HepG2 (cell line): ENCODE measurements around the gene WDR18. TPM values are rescaled to one million over a fixed set of nuclear protein-coding genes. Genes with fewer than 3 reads are reported as not detected.

ENCODE experiments used
- ATAC-seq: fragments of 200-7000 bp; cut with Tn5 transposase; 3 replicates; pipeline ENCODE4 v1.9.1; 2020; ENCODE audit warnings: mild to moderate bottlenecking, moderate library complexity
- BruUV-seq: library from RNA; stranded (reverse); fragments of 400-500 nt; replicated peaks from 2 replicates; lab custom pipeline; 2021; lab: Mats Ljungman, UMichigan
- CTCF ChIA-PET: fragments of 300-600 bp; formaldehyde crosslinking; extraction: SDS; loops from one replicate; lab custom pipeline; 2021; ENCODE audit warnings: low total read pairs, inconsistent platforms, low intra/inter-chr PET ratio; lab: Yijun Ruan, JAX
- POLR2A ChIA-PET: fragments of 350-600 bp; sonication (Branson Sonifier 250); formaldehyde crosslinking; loops from one replicate; lab custom pipeline; 2020; ENCODE audit warnings: antibody characterized with exemption, inconsistent platforms; lab: Yijun Ruan, JAX
- DNase-seq: peaks from one replicate; pipeline ENCODE4 v3.0.0-alpha.2; 2015; ENCODE audit warnings: low spot score
- FAIRE-seq: peaks from 3 replicates; lab custom pipeline; 2011; peaks lifted over from hg19 to GRCh38; lab: Jason Lieb, UNC
- H2AFZ ChIP-seq: one replicate; pipeline ENCODE4 v1.6.1; 2011; ENCODE audit warnings: low read length, inconsistent platforms
- H3K27ac ChIP-seq: fragments of 300-600 bp; 3 replicates; pipeline ENCODE4 v1.8.0; 2011; ENCODE audit warnings: mixed run types, mild to moderate bottlenecking, mixed read lengths, low read length, inconsistent platforms; ENCODE audit not compliant: insufficient read depth; ENCODE audit errors: extremely low read length
- H3K27me3 ChIP-seq, 2 experiments: fragments of 200-600 bp in 1 of 2; 2 replicates in 1 of 2; 3 replicates in 1 of 2; pipeline versions ENCODE4 v1.6.0 to v1.8.0; 2011; ENCODE audit warnings: low read length in 2 of 2, mild to moderate bottlenecking in 2 of 2, moderate library complexity in 2 of 2, inconsistent platforms in 1 of 2; ENCODE audit not compliant: insufficient read depth in 2 of 2, control insufficient read depth in 1 of 2
- H3K36me3 ChIP-seq, 2 experiments: fragments of 200-600 bp in 1 of 2; replicated peaks in 1 of 2; 2 replicates in 1 of 2; 3 replicates in 1 of 2; pipeline versions ENCODE4 v1.5.1 to v1.8.0; 2011; ENCODE audit warnings: low read length in 2 of 2, inconsistent platforms in 1 of 2; ENCODE audit not compliant: insufficient read depth in 2 of 2, control insufficient read depth in 1 of 2
- H3K4me1 ChIP-seq: 2 replicates; pipeline ENCODE4 v1.5.1; 2012; ENCODE audit warnings: low read length, inconsistent platforms; ENCODE audit not compliant: insufficient read depth
- H3K4me2 ChIP-seq: 2 replicates; pipeline ENCODE4 v1.6.0; 2011; ENCODE audit warnings: low read depth, low read length, inconsistent platforms
- H3K4me3 ChIP-seq, 3 experiments: fragments of 200-600 bp in 1 of 3; sonication (generic), shearing (Covaris generic) in 1 of 3; replicated peaks in 1 of 3; 2 replicates each; pipeline ENCODE4 v1.5.1; 2011 to 2016; ENCODE audit warnings: low read length in 3 of 3, inconsistent platforms in 2 of 3, low read depth in 2 of 3, mild to moderate bottlenecking in 2 of 3, control low read depth in 1 of 3, mixed read lengths in 1 of 3; ENCODE audit not compliant: insufficient read depth in 1 of 3
- H3K79me2 ChIP-seq: one replicate; pipeline ENCODE4 v1.6.1; 2011; ENCODE audit warnings: low read length, inconsistent platforms; ENCODE audit not compliant: insufficient read depth
- H3K9ac ChIP-seq: 2 replicates; pipeline ENCODE4 v1.6.0; 2011; ENCODE audit warnings: mild to moderate bottlenecking, low read depth, low read length, inconsistent platforms; ENCODE audit not compliant: insufficient read depth
- H3K9me3 ChIP-seq: 2 replicates; pipeline ENCODE4 v1.5.1; 2012; ENCODE audit warnings: mild to moderate bottlenecking, low read length
- H4K20me1 ChIP-seq: 2 replicates; pipeline ENCODE4 v1.6.0; 2011; ENCODE audit warnings: inconsistent platforms, mild to moderate bottlenecking, low read length, moderate library complexity; ENCODE audit not compliant: insufficient read depth
- AGO1 ChIP-seq: fragments of 200-400 bp; formaldehyde crosslinking; IDR thresholded peaks from 2 replicates; pipeline ENCODE4 v1.6.1; 2017; ENCODE audit warnings: mild to moderate bottlenecking, low read depth, low read length, moderate library complexity; ENCODE audit not compliant: poor library complexity, severe bottlenecking
- AGO2 ChIP-seq: fragments of 200-400 bp; formaldehyde crosslinking; optimal IDR thresholded peaks from 2 replicates; pipeline ENCODE3; 2017; ENCODE audit warnings: mild to moderate bottlenecking, low read depth, low read length, moderate library complexity
- AKAP8 ChIP-seq: sonication (generic); formaldehyde crosslinking; IDR thresholded peaks from 2 replicates; pipeline ENCODE4 v1.5.1; 2020; ENCODE audit warnings: mild to moderate bottlenecking, missing genetic modification reagents
- DR1 ChIP-seq: sonication (generic); formaldehyde crosslinking; IDR thresholded peaks from 2 replicates; pipeline ENCODE4 v1.8.0; 2021; ENCODE audit warnings: mild to moderate bottlenecking, missing genetic modification reagents, inconsistent platforms
- FOXA3 ChIP-seq: IDR thresholded peaks from 2 replicates; pipeline ENCODE4 v1.6.1; 2016; ENCODE audit warnings: missing genetic modification reagents, missing compliant biosample characterization
- GFI1 ChIP-seq: sonication (generic); formaldehyde crosslinking; IDR thresholded peaks from 2 replicates; pipeline ENCODE4 v1.5.0; 2020; ENCODE audit warnings: missing genetic modification reagents, mild to moderate bottlenecking, borderline replicate concordance
- HNF4G ChIP-seq, 2 experiments: sonication (generic) in 1 of 2; formaldehyde crosslinking in 1 of 2; IDR thresholded peaks; 2 replicates each; pipeline versions ENCODE4 v1.4.0 to v1.6.1; 2011 to 2020; ENCODE audit warnings: borderline replicate concordance in 2 of 2, low read depth in 2 of 2, mild to moderate bottlenecking in 2 of 2, low read length in 1 of 2, missing genetic modification reagents in 1 of 2, moderate library complexity in 1 of 2
- LCORL ChIP-seq, 2 experiments: fragments of 450-650 bp in 1 of 2; sonication (generic) in 1 of 2; formaldehyde crosslinking in 1 of 2; IDR thresholded peaks; 2 replicates each; pipeline versions ENCODE4 v1.5.0 to v1.6.1; 2017 to 2020; ENCODE audit warnings: antibody characterized with exemption in 1 of 2, missing genetic modification reagents in 1 of 2
- MEF2D ChIP-seq: sonication (generic); formaldehyde crosslinking; IDR thresholded peaks from 2 replicates; pipeline ENCODE4 v1.5.1; 2020; ENCODE audit warnings: mild to moderate bottlenecking, missing genetic modification reagents
- POLR2AphosphoS2 ChIP-seq: IDR thresholded peaks from 2 replicates; pipeline ENCODE4 v1.6.1; 2011; ENCODE audit warnings: low read depth, low read length, improper control_type of control experiment
- POLR2G ChIP-seq: fragments of 200-400 bp; formaldehyde crosslinking; IDR thresholded peaks from 2 replicates; pipeline ENCODE4 v1.6.1; 2018; ENCODE audit warnings: mild to moderate bottlenecking, low read depth, low read length, moderate library complexity
- RBM39 ChIP-seq: fragments of 200-400 bp; formaldehyde crosslinking; IDR thresholded peaks from one replicate; pipeline ENCODE4 v1.6.1; 2018; ENCODE audit warnings: antibody characterized with exemption, mild to moderate bottlenecking, low read depth, low read length; ENCODE audit not compliant: poor library complexity, severe bottlenecking
- THAP8 ChIP-seq: sonication (generic); formaldehyde crosslinking; IDR thresholded peaks from 2 replicates; pipeline ENCODE4 v1.5.1; 2020; ENCODE audit warnings: missing genetic modification reagents, mild to moderate bottlenecking, borderline replicate concordance
- U2AF1 ChIP-seq: fragments of 200-400 bp; formaldehyde crosslinking; optimal IDR thresholded peaks from 2 replicates; pipeline ENCODE3; 2017; ENCODE audit warnings: mild to moderate bottlenecking, low read depth, low read length
- YEATS4 ChIP-seq: sonication (generic); formaldehyde crosslinking; IDR thresholded peaks from 2 replicates; pipeline ENCODE4 v1.4.0; 2020; ENCODE audit warnings: missing genetic modification reagents, borderline replicate concordance
- YY1 ChIP-seq: IDR thresholded peaks from 2 replicates; pipeline ENCODE4 v1.6.1; 2011; ENCODE audit warnings: low read length, low read depth, moderate library complexity, mild to moderate bottlenecking; ENCODE audit not compliant: insufficient read depth, insufficient replicate concordance
- ZBTB20 ChIP-seq: sonication (generic); formaldehyde crosslinking; IDR thresholded peaks from 2 replicates; pipeline ENCODE4 v1.8.1; 2023; ENCODE audit warnings: missing genetic modification reagents, low read depth, mild to moderate bottlenecking, borderline replicate concordance
- ZNF326 ChIP-seq: sonication (generic); formaldehyde crosslinking; IDR thresholded peaks from 2 replicates; pipeline ENCODE4 v1.4.0; 2020; ENCODE audit warnings: missing genetic modification reagents, borderline replicate concordance
- ZNF563 ChIP-seq: sonication (generic); formaldehyde crosslinking; IDR thresholded peaks from 2 replicates; pipeline ENCODE4 v1.8.0; 2022; ENCODE audit warnings: mild to moderate bottlenecking, moderate library complexity, missing genetic modification reagents
- ZNF761 ChIP-seq: sonication (generic); formaldehyde crosslinking; conservative IDR thresholded peaks from 2 replicates; pipeline ENCODE4 v1.4.0; 2020; ENCODE audit warnings: mild to moderate bottlenecking, missing genetic modification reagents
- WGBS: methylation state at CpG from one replicate; pipeline ENCODE4 v1.1.6; 2017; ENCODE audit warnings: low lambda C conversion rate; 5-methylcytosine and 5-hydroxymethylcytosine counted together
- in situ Hi-C: cut with HindIII; loops from 2 replicates; pipeline ENCODE4 v1.10.0; 2017; ENCODE audit warnings: low pct_unique_long_range_greater_than_20kb; ENCODE audit not compliant: extremely low pct_ligation_motif_present
- intact Hi-C: fragments of 100-400 bp; cut with micrococcal nuclease; formaldehyde crosslinking; loops from one replicate; pipeline ENCODE4 v1.10.0; 2022; ENCODE audit not compliant: unreplicated experiment
- polyA plus RNA-seq, 8 experiments: library from polyadenylated mRNA; depleted of rRNA in 3 of 8; stranded (reverse) in 7 of 8; unstranded in 1 of 8; fragments of >200 nt; fragmentation: Illumina TruSeq in 4 of 8; extraction: Trizol in 4 of 8; gene quantifications; 2 replicates each; pipeline versions ENCODE4 v1.2.1 to v1.2.3, GENCODE V29; 2011 to 2016; ENCODE audit warnings: low read depth in 4 of 8, missing spikeins in 1 of 8, mixed read lengths in 1 of 8; ENCODE audit not compliant: insufficient read depth in 1 of 8
- total RNA-seq, 5 experiments: library from RNA; depleted of rRNA; stranded (reverse); fragments of >200 nt; fragmentation: Illumina TruSeq; extraction: Trizol; gene quantifications; 2 replicates each; pipeline ENCODE4 v1.2.3, GENCODE V29; 2016; ENCODE audit warnings: low read depth in 1 of 5
- TF ChIP-seq, protein P1 (sequence below): sonication (generic); formaldehyde crosslinking; IDR thresholded peaks from 2 replicates; pipeline ENCODE4 v1.8.1; 2023; ENCODE audit warnings: mild to moderate bottlenecking, inconsistent platforms, moderate library complexity, missing genetic modification reagents, borderline replicate concordance

WDR18 gene
- total and polyA plus RNA-seq, 2 of the 13 experiments (the other 11 are each of a cell fraction or from before 2014, with no cell fraction given), result 36.4 to 47.6 TPM

DNA sequence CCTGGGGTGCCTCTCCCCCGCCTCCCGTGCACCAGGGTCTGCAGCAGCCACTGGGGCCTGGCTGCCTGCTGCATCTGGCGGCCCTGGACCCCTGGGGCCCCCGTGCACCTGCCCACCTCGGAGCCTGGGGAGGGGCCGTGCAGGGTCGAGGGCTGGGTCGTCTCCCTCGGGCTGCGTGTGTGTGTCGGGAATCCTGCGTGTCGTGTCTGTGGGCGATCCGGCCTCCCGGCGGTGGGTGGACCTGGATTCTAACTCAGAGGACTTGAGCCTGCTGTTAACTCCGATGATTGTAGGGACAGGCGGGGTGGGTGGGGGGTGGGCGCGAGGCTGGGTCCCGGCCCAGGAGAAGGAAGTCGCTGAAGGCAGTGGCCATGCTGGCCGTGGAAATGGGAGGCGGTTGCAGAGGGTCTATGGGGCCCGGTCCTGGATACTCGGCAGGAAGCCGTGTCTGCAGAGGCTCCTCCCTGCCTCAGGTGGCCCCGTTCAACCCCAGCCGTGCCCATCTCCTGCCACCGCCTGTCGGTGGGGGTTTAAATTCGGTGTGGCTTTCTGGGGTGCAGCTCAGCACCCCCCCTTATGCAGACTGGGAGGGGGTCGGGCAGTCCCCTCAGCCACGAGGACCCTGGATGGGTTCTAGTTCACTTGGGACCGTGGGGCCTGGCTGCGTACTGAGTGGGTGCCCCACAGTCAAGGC, 9.4 kb upstream of the WDR18 start (continued):
- TF ChIP-seq HNF4G (IDR thresholded peaks at IDR 0.05; ENCODE audit: borderline replicate concordance, low read depth, low read length) (no peak), HNF4G (CRISPR knock-in tag; IDR thresholded peaks at IDR 0.05; ENCODE audit: borderline replicate concordance, low read depth) (no peak), GFI1 (CRISPR knock-in tag) (no peak), ZNF563 (no peak), LCORL (IDR thresholded peaks at IDR 0.05) (no peak), LCORL (CRISPR knock-in tag; IDR thresholded peaks at IDR 0.05) (no peak), ZBTB20 (CRISPR knock-in tag) (no peak), YY1 (no peak), FOXA3 (CRISPR knock-in tag) (no peak), THAP8 (CRISPR knock-in tag) (no peak), DR1 (CRISPR knock-in tag) (no peak), MEF2D (CRISPR knock-in tag) (no peak)

DNA sequence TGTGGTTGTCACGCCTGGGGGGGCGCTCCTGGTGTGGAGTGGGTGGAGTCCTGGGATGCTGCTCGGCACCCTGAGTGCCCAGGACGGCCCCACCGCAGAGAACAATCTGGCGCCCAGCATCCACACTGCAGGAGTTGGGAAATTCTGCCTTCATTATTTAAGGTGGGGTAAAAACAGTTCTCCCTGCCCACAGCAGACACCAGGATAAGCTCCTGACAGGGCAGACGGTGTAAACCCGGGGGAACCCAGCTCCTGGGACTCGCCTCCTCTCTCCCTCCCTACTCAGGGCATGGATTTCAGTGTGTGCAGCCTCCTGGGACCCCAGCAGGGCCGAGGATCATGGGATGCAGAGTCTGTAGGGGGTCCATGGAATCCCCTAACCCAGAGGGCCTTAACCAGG, 7.7 kb upstream of the WDR18 start:
- intact Hi-C loops, result no loop called here
- ATAC-seq, result peak; percentile 6; the same call in 2 of the 3 replicates
- Histone ChIP-seq H3K9ac (no peak overlapping the region), H3K27ac (peak overlapping the region; percentile 22), H3K79me2 (peaks cover 7% of the 10 kb centered on the region), H3K9me3 (no peaks in the 10 kb centered on the region), H4K20me1 (no peaks in the 10 kb centered on the region), H3K4me2 (no peak overlapping the region), H3K27me3 (no peaks in the 10 kb centered on the region), H3K4me1 (peaks cover 19% of the 10 kb centered on the region), H2AFZ (no peak overlapping the region), H3K4me3 (no peak overlapping the region), H3K36me3 (peaks cover 6 to 8% of the 10 kb centered on the region in 2 experiments)
- ChIA-PET POLR2A (interaction anchor here (1.1 to 1.4 kb wide), 3 partner anchors 8 to 51 kb away, joined by 3 to 5 read pairs (median 4); partner anchors contain the start of gene ARID3A), CTCF (no interaction called here)
- BruUV-seq, result no TSS peak
- DNase-seq, result no peak
- FAIRE-seq, result no peak
- 83% methylated on average over 1 of the region's 10 CpGs for WGBS
- in situ Hi-C loops, result no loop called here
- TF ChIP-seq POLR2AphosphoS2 (peak; percentile 59; the same call in 1 of the 2 replicates), AGO2 (peak; percentile 83), AGO1 (peak; percentile 22), YEATS4 (CRISPR knock-in tag) (no peak), ZNF761 (no peak), POLR2G (peak; percentile 38), RBM39 (peak; percentile 31), ZNF326 (CRISPR knock-in tag) (0 out of 2 replicates have a peak, but pooled peaks have one; percentile 52), U2AF1 (peak; percentile 28), AKAP8 (CRISPR knock-in tag) (0 out of 2 replicates have a peak, but pooled peaks have one; percentile 14)
- TF ChIP-seq, protein P1, sequence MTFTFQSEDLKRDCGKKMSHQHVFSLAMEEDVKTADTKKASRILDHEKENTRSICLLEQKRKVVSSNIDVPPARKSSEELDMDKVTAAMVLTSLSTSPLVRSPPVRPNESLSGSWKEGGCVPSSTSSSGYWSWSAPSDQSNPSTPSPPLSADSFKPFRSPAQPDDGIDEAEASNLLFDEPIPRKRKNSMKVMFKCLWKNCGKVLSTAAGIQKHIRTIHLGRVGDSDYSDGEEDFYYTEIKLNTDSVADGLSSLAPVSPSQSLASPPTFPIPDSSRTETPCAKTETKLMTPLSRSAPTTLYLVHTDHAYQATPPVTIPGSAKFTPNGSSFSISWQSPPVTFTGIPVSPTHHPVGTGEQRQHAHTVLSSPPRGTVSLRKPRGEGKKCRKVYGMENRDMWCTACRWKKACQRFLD (CRISPR knock-in tag), result 0 out of 2 replicates have a peak, but pooled peaks have one; percentile 26
